Measurements from ENCODE around the gene ZNF281.
"Not testable (repeated sequence)": the region's sequence is repeated elsewhere in the genome, so short reads cannot be mapped to it uniquely, and the experiment has no call there.

The ZNF281 gene

DNA sequence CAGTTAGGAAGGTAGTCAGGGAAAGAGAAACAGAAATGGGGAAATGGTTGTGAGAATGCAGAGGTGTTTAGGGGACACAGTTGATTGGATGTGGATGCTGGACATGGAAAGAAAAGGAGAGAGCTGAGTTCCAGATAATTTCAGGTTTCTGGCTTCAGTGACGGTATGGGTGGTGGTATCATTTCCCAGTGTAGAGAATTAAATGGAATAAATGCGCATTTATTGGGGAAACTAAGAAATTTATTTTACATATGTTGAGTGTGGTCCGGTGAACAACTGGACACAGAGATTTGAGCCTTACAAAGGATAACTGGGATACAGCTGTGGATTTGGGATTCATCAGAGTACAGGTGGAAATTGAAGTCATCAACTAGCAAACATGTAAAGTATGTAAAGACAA lies 12.4 kb upstream of the ZNF281 start:
- no peaks in the 10 kb centered on the region for H3K9me3 ChIP-seq (ENCODE audit: severe bottlenecking)
- DNase-seq (ENCODE audit: low spot score) (no peak), ATAC-seq (ENCODE audit: low read depth) (no peak)
- H3K4me3 ChIP-seq (ENCODE audit: severe bottlenecking) = no peak overlapping the region
- no peak overlapping the region for H3K27ac ChIP-seq (ENCODE audit: poor library complexity, severe bottlenecking)
- no peaks in the 10 kb centered on the region for H3K27me3 ChIP-seq (ENCODE audit: insufficient read depth, poor library complexity, severe bottlenecking)
- TF ChIP-seq, protein P1, sequence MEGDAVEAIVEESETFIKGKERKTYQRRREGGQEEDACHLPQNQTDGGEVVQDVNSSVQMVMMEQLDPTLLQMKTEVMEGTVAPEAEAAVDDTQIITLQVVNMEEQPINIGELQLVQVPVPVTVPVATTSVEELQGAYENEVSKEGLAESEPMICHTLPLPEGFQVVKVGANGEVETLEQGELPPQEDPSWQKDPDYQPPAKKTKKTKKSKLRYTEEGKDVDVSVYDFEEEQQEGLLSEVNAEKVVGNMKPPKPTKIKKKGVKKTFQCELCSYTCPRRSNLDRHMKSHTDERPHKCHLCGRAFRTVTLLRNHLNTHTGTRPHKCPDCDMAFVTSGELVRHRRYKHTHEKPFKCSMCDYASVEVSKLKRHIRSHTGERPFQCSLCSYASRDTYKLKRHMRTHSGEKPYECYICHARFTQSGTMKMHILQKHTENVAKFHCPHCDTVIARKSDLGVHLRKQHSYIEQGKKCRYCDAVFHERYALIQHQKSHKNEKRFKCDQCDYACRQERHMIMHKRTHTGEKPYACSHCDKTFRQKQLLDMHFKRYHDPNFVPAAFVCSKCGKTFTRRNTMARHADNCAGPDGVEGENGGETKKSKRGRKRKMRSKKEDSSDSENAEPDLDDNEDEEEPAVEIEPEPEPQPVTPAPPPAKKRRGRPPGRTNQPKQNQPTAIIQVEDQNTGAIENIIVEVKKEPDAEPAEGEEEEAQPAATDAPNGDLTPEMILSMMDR (IDR thresholded peaks at IDR 0.05; ENCODE audit: poor library complexity, severe bottlenecking) = no peak
- H3K36me3 ChIP-seq (ENCODE audit: low read depth) = no peaks in the 10 kb centered on the region
- H3K4me1 ChIP-seq (ENCODE audit: insufficient read depth, poor library complexity, severe bottlenecking) = peaks cover under 1% of the 10 kb centered on the region

DNA sequence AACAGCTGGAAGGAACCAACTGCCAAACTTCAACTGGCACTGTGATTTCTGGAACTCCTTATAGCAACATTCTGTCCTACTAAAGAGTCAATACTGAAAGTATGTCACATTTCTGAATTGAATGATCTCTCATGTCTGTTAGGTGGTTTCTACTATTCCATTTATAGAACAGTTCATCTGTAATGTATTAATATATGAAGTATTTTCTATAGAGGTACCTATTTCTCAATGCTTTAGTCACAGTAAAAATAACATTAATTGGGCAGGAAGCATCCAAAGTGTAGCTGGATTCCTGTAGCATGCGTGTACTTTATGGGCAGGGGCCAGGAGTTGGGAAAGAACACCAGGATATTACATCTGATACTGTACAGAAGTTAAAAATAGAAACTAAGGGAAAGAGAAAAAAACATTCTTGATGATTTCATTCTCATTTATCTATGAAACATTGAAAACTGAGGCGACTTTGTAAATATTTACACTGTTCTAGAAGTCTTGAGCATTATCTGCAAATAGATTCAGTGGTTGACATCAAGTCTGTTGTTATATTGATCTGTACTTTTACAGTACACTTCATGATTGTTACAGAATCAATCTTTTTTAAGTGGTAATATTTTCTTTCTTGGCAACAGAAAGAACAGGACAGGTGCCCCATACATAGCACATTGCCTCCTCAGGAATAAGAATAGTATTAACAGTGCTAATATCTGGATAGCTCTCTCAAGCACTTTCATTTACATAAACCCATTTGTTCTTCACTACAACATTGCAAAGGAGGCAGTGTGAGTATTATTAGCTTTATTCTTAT lies 6.2 kb upstream of the ZNF281 start:
- Histone ChIP-seq H3K27ac (ENCODE audit: poor library complexity, severe bottlenecking) (peak overlapping the region; percentile 90), H3K4me3 (ENCODE audit: severe bottlenecking) (no peak overlapping the region), H3K4me1 (ENCODE audit: insufficient read depth, poor library complexity, severe bottlenecking) (peaks cover 46% of the 10 kb centered on the region), H3K27me3 (ENCODE audit: insufficient read depth, poor library complexity, severe bottlenecking) (no peaks in the 10 kb centered on the region), H3K36me3 (ENCODE audit: low read depth) (no peaks in the 10 kb centered on the region), H3K9me3 (ENCODE audit: severe bottlenecking) (no peaks in the 10 kb centered on the region)
- ATAC-seq (ENCODE audit: low read depth) (peak; percentile 85), DNase-seq (ENCODE audit: low spot score) (peak; percentile 79)
- TF ChIP-seq, protein P1 (IDR thresholded peaks at IDR 0.05; ENCODE audit: poor library complexity, severe bottlenecking) = no peak

GRCh38 chr1:200415227-200415626 lies 5.4 kb upstream of the ZNF281 start:
- no peak overlapping the region for H3K4me3 ChIP-seq (ENCODE audit: severe bottlenecking)

GRCh38 chr1:200414657-200415056 lies 4.8 kb upstream of the ZNF281 start:
- ATAC-seq (ENCODE audit: low read depth) = no peak
- Histone ChIP-seq H3K27me3 (ENCODE audit: insufficient read depth, poor library complexity, severe bottlenecking) (no peaks in the 10 kb centered on the region), H3K4me3 (ENCODE audit: severe bottlenecking) (no peak overlapping the region), H3K36me3 (ENCODE audit: low read depth) (no peaks in the 10 kb centered on the region), H3K4me1 (ENCODE audit: insufficient read depth, poor library complexity, severe bottlenecking) (peaks cover 55% of the 10 kb centered on the region), H3K27ac (ENCODE audit: poor library complexity, severe bottlenecking) (peak overlapping the region; percentile 90), H3K9me3 (ENCODE audit: severe bottlenecking) (no peaks in the 10 kb centered on the region)
- DNase-seq (ENCODE audit: low spot score) = no peak
- TF ChIP-seq, protein P1 (IDR thresholded peaks at IDR 0.05; ENCODE audit: poor library complexity, severe bottlenecking) = no peak

More at GRCh38 chr1:200415227-200415626, 5.4 kb upstream of the ZNF281 start:
- no peaks in the 10 kb centered on the region for H3K36me3 ChIP-seq (ENCODE audit: low read depth)
- peaks cover 53% of the 10 kb centered on the region for H3K4me1 ChIP-seq (ENCODE audit: insufficient read depth, poor library complexity, severe bottlenecking)
- no peaks in the 10 kb centered on the region for H3K9me3 ChIP-seq (ENCODE audit: severe bottlenecking)
- H3K27me3 ChIP-seq (ENCODE audit: insufficient read depth, poor library complexity, severe bottlenecking) = no peaks in the 10 kb centered on the region
- DNase-seq (ENCODE audit: low spot score) = no peak
- peak overlapping the region; percentile 90 for H3K27ac ChIP-seq (ENCODE audit: poor library complexity, severe bottlenecking)
- ATAC-seq (ENCODE audit: low read depth) = no peak
- TF ChIP-seq, protein P1 (IDR thresholded peaks at IDR 0.05; ENCODE audit: poor library complexity, severe bottlenecking) = no peak

DNA sequence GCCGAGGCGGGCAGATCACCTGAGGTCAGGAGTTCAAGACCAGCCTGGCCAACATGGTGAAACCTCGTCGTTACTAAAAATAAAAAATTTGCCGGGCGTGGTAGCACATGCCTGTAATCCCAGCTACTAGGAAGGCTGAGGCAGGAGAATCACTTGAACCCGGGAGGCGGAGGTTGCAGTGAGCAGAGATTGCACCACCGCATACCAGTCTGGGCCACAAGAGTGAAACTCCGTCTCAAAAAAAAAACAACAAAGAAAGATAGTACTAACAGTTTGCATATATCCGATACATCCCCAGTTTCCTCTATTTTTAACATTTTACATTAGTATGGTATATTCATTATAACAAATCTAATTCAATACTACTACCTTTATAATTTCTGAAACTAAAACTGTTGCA lies 3.9 kb upstream of the ZNF281 start:
- not testable (repeated sequence) for ATAC-seq (ENCODE audit: low read depth); H3K27me3 ChIP-seq (ENCODE audit: insufficient read depth, poor library complexity, severe bottlenecking); DNase-seq (ENCODE audit: low spot score); H3K9me3 ChIP-seq (ENCODE audit: severe bottlenecking); H3K4me3 ChIP-seq (ENCODE audit: severe bottlenecking); H3K36me3 ChIP-seq (ENCODE audit: low read depth)
- H3K4me1 ChIP-seq (ENCODE audit: insufficient read depth, poor library complexity, severe bottlenecking) = peaks cover 56% of the 10 kb centered on the region
- peak overlapping the region; percentile 90 for H3K27ac ChIP-seq (ENCODE audit: poor library complexity, severe bottlenecking)
